DMS153 treated with DMSO at 0.1 percent for 48 hours (cell line): ENCODE data around the gene DYNLT5.
"Not testable (repeated sequence)": the region's sequence is repeated elsewhere in the genome, so short reads cannot be mapped to it uniquely, and the experiment has no call there.

ENCODE experiments used
- DNase-seq: peaks from one replicate; lab custom pipeline; 2025; ENCODE audit not compliant: unreplicated experiment; lab: John Stamatoyannopoulos, UW

Gene DYNLT5

DNA sequence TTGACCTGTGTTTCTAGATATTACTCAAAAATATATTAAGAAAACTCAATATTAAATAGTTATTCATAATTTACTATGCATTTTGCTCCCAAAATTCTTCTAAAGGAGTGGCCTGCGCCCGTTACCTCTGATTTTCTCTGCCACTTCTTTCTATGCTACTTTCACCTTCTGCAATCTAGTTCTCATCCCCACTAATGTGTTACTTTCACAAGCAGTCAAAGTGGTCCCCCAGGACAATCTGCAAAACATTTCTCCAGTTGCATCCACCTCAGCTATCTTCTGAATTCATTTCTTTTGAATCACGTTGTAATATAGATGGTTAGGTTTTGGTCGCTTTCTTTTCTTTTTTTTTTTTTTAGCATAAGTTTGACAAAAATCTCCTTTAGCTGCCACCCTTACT lies 35.4 kb downstream of the DYNLT5 start:
- DNase-seq, result no peak

DNA sequence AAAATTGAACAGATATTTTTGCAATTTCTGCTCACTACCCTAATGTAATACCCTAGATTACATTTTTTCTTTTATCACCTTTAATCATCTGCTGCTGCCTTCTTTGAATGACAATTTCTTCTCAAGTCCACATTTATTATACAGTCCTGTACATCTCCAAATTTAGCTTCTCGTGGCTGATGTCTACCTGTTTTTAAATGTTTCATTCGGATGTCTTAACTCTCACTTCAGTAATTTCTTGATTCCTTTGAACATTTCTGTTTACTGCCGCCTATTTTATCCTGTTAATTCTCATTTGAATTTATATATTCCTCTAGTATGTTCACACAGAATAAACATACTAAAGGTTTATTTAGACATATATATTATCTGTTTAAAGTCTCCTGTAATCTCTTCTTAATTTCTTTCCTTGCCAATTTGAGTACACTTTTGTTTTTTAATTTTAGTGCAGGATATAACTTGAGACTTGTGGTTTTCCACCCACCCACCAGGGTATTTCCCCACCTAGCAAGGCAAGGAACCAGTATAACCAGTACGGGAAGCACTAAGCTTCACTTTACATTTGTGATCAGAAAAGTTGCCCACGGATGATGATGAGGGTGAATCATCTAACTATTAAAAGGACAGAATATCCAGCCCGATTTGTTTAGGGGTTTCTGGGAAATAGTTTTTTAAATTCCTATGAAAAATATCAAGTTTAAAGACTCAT lies 36.1 kb downstream of the DYNLT5 start:
- no peak for DNase-seq

GRCh38 chr1:66791621-66792610 lies 39.7 kb downstream of the DYNLT5 start:
- DNase-seq, result no peak

- DNase-seq, result not testable (repeated sequence)
Measured at GRCh38 chr1:66795839-66796238, 43.6 kb downstream of the DYNLT5 start.

DNA sequence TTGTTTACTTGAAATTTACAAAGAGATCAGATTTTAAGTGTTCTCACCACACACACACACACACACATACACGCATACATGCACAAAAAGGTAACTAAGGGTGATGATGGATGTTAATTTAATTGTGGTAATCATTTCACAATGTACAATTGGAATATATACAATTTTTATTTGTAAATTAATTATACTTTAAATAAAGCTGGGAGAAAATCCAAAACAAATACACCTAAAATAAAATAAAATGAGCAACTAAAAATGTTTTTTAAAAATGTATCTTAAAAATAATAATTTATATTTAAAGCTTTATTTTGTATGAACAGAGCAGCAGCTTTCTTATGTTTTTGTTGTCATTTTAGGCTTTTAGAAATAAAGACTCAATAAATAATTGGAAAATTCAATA lies 57.0 kb downstream of the DYNLT5 start:
- DNase-seq, result no peak

DNA sequence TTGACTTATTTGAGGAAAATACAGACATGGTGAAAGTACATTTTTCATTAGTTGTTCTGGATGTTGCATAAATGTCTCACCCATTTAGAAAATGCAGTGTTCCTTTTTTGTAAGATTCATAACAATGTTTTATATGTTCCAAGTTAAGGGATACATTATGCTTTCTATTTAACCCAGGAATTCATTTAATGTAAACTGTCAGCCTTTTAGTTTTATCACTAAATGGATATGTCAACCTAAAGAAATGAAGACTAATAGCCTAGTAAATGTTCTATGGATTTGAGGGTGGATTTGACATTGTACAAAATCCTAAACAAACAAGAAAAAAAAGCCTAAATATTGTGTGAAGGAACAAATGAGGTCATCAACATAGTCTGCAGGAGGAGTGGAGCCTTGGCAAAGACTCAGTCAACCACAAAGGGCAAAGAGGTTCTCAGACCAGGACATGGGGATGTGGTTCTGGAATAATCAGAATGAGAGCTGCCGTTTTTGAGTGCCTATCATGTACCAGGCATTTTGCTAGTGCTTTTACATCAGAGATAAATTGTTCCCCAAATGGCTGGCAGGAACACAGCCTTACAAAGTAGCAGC lies 57.6 kb downstream of the DYNLT5 start:
- no peak for DNase-seq

GRCh38 chr1:66824771-66825170 lies 72.5 kb downstream of the DYNLT5 start:
- DNase-seq, result no peak
